ENCODE measurements around the gene CCDC201.

CCDC201 gene

DNA sequence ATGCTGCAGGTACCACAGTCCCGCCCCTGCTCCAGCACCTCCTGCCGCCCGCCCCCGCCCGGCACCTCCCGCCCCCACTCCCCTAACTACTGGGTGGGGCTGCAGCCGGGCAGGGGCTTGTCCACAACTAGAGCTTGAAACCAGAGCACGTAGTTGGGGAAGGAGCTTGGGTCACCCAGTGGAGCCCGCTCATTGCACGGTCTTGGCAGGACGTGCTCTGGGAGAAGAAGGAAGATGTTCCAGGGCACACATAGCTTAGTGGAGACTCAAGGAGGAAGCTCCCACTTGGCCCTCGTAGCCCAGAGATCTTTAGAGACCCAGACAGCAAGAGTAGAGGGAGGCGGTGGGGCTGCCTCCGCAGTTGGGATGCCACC is 16.1 kb upstream of the CCDC201 start:
- Mint-ChIP-seq H3K36me3 (ENCODE audit: low read depth) (no peaks in the 10 kb centered on the region), H3K27ac (no peak overlapping the region)

DNA sequence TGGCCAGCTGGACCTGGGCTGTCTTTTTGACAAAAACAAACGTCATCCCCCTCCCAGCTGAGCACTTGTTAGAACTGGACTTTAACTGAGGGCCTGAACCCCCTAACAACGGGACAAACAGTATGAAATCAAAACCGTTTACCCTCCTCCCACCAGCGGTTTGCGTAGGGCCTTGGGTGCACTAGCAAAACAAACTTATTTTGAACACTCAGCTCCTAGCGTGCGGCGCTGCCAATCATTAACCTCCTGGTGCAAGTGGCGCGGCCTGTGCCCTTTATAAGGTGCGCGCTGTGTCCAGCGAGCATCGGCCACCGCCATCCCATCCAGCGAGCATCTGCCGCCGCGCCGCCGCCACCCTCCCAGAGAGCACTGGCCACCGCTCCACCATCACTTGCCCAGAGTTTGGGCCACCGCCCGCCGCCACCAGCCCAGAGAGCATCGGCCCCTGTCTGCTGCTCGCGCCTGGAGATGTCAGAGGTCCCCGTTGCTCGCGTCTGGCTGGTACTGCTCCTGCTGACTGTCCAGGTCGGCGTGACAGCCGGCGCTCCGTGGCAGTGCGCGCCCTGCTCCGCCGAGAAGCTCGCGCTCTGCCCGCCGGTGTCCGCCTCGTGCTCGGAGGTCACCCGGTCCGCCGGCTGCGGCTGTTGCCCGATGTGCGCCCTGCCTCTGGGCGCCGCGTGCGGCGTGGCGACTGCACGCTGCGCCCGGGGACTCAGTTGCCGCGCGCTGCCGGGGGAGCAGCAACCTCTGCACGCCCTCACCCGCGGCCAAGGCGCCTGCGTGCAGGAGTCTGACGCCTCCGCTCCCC is 15.5 kb upstream of the CCDC201 start, which contains the start of gene IGFBP1:
Gene IGFBP1, plus strand, starts transcription at position 304 of the 808 bp plus-strand sequence. Its CDS starts 165 bp downstream, at position 469.
- H3K27me3 Mint-ChIP-seq: peaks cover 57% of the 10 kb centered on the region
- peak; percentile 17 for ATAC-seq
- no peaks in the 10 kb centered on the region for H3K36me3 Mint-ChIP-seq (ENCODE audit: low read depth)
- H3K27ac Mint-ChIP-seq: no peak within 1 kb of the TSS
- H3K4me1 Mint-ChIP-seq: no peaks in the 10 kb centered on the region
- no peaks in the 10 kb centered on the region for H3K9me3 Mint-ChIP-seq
- H3K4me3 Mint-ChIP-seq: no peak within 1 kb of the TSS
- no peak for DNase-seq

More for the DNA sequence above, 16.1 kb upstream of the CCDC201 start:
- DNase-seq (no peak), ATAC-seq (no peak)
- Mint-ChIP-seq H3K4me3 (no peak overlapping the region), H3K9me3 (no peaks in the 10 kb centered on the region), H3K4me1 (no peaks in the 10 kb centered on the region), H3K27me3 (peaks cover 61% of the 10 kb centered on the region)

DNA sequence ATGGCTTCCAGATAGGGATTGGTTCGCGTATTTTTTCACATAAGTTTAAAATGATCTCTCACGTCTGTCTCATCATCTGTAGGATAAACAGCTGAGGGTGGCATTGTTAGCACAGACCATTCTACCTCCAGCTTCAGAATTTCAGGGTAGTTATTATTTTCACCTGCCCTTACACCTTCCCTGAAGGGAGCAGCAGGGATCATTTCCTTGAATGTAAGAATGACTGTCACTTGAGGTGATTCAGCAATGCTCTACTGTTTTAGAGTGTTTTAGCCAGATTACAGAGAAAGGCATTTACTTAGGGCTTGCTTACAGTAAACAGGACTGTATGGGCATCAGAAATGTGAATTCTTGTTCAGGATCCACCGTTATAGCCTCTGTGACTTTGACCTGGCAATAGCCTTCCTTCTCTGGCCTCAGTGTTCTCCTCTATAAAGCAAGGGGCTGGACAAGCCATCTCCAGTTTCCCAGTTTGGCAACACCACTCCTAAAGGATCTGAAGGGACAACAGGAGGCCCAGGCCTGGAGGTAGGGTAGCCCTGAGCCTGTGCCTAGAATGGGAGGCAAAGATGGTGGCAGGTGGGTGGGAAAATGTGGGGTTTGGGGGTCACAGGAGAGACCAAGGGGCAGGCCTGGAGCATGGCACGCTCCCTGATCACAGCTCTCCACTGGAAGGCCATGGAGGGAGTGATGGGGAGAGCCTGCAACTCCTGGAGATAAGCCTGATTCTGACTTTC is 14.2 kb upstream of the CCDC201 start:
- H3K4me1 Mint-ChIP-seq: no peaks in the 10 kb centered on the region
- no peak for DNase-seq
- H3K9me3 Mint-ChIP-seq: no peaks in the 10 kb centered on the region
- H3K4me3 Mint-ChIP-seq: no peak overlapping the region
- ATAC-seq: no peak
- peaks cover 51% of the 10 kb centered on the region for H3K27me3 Mint-ChIP-seq
- no peak overlapping the region for H3K27ac Mint-ChIP-seq
- no peaks in the 10 kb centered on the region for H3K36me3 Mint-ChIP-seq (ENCODE audit: low read depth)

DNA sequence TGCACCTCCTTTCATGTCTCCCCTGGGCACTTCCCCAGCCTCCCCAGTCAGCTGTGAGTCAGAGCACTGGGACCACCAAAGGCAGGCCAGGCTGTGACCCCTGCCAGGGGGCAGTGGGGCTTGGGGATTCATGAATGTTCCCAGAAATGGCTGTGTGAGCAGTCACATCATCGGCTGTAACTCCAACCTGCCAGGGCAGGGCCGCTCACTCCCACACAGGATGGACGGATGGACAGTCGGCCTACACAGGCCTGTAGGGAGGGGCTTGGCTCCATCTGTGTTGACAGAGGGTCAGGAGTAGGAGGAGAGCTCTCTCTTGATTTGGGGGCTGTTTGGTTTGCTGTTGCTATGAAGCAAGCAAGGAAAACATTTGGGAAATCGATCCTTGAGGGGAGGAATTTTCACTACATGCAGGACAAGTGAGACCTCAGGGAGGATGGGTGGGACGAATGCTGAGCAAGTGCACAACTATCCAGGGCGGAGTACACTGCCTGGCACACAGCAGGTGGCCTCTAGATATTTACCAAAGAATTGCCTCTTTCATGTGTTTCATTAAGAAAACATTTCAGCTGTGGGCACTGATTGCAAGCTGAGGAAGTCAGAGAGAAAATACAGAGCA is 12.5 kb upstream of the CCDC201 start:
- H3K36me3 Mint-ChIP-seq (ENCODE audit: low read depth): no peaks in the 10 kb centered on the region
- ATAC-seq (no peak), DNase-seq (no peak)
- peaks cover 44% of the 10 kb centered on the region for H3K27me3 Mint-ChIP-seq
- no peaks in the 10 kb centered on the region for H3K9me3 Mint-ChIP-seq
- H3K27ac Mint-ChIP-seq: no peak overlapping the region
- no peak overlapping the region for H3K4me3 Mint-ChIP-seq
- H3K4me1 Mint-ChIP-seq: no peaks in the 10 kb centered on the region

DNA sequence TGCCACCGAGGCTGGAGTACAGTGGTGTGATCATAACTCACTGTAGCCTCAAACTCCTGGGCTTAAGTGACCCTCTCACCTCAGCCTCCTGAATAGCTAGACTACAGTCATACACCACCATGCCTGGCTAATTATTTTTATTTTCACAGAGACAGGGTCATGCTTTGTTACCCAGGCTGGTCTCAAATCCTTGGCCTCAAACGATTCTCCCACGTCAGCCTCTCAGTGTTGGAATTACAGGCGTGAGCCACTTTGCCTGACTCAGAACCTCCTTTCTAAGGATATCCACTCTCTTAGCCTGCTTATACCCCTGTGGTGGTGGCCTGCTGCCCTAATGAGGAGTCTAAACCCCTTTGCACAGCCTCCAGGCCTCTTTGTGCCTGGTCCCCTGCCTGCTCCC is 11.3 kb upstream of the CCDC201 start:
- peaks cover 36% of the 10 kb centered on the region for H3K27me3 Mint-ChIP-seq
- no peak overlapping the region for H3K27ac Mint-ChIP-seq
- H3K4me1 Mint-ChIP-seq: no peaks in the 10 kb centered on the region
- no peaks in the 10 kb centered on the region for H3K36me3 Mint-ChIP-seq (ENCODE audit: low read depth)
- no peak for DNase-seq
- no peaks in the 10 kb centered on the region for H3K9me3 Mint-ChIP-seq
- ATAC-seq: no peak
- no peak overlapping the region for H3K4me3 Mint-ChIP-seq

DNA sequence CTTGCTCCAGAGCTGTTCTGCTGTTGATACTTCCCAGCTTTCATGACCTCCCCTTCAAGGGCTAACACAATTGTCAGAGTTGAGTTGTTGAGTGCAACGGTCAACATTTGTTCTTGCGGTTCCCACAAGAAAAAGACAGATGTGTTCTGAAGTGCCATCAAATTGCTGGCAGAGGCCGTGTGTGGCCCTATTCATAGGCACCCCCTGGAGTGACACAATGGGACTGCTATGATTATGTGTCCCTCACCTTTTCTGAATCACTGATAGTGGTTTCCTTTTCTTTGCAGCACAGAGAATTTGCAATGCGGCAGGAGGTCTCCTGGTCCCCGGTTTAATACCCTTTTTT is 9.6 kb upstream of the CCDC201 start:
- no peak for ATAC-seq
- DNase-seq: no peak
- H3K4me3 Mint-ChIP-seq: no peak overlapping the region
- H3K27me3 Mint-ChIP-seq: peaks cover 24% of the 10 kb centered on the region
- no peaks in the 10 kb centered on the region for H3K9me3 Mint-ChIP-seq
- no peak overlapping the region for H3K27ac Mint-ChIP-seq
- no peaks in the 10 kb centered on the region for H3K4me1 Mint-ChIP-seq
- H3K36me3 Mint-ChIP-seq (ENCODE audit: low read depth): no peaks in the 10 kb centered on the region

DNA sequence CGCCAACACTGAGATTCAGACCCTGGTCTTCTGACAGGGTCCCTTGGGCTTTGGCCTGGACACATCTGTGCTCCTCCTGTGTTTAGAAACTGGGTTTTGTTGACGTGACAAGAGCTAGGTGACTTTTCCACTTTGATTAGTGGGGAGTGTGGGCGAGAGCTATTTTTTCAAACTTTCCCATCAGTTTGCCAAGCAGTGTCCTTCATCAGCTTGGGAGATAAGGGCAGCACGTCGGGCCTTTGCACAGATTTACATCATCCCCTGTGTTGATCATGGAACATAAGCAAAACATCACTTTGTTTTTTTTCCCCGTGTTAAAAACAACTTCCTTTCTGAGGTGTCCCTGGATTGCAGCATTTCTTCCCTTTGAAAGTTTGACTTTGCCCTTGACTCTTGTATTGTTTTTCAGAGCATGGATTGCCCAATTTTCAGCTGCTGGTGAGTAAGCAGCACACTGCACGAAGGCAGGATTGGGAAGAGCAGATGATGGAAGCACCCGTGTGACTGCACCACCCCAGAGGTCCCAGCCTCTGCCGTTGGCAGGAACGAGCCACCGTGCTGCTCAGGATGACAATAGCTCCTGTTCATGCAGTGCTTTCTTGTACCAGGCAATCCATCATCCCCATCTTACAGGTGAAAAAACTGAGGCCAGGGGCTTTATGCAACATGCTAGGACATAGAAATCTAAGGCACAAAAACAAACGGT is 9.0 kb upstream of the CCDC201 start:
- Mint-ChIP-seq H3K9me3 (no peaks in the 10 kb centered on the region), H3K27ac (no peak overlapping the region), H3K4me1 (no peaks in the 10 kb centered on the region), H3K4me3 (no peak overlapping the region), H3K27me3 (peaks cover 20% of the 10 kb centered on the region), H3K36me3 (ENCODE audit: low read depth) (no peaks in the 10 kb centered on the region)
- DNase-seq: no peak
- ATAC-seq: no peak

DNA sequence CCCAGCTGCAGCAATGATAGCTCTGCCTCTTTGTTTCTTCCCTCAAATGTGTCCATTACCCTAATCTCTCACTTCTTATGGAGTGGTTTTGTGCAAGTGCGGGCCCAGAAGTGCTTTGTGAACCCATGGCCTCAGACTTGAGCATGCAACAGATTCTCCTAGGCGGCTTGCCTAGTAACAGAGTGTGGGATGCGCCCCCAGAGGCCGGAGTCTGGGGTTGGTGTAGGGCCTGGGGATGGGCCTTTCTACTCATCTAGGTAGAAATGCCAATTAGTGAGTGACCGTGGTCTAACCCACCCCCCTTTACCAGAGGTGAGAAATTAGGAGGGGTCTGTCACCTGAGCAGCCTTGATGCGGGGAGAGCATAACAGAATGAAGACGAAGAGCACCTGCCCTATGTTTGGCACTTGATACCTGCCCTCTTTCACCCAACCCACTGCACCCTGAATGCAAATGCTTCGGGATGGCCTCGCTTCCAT is 8.4 kb upstream of the CCDC201 start:
- no peak for DNase-seq
- Mint-ChIP-seq H3K27ac (no peak overlapping the region), H3K4me3 (no peak overlapping the region), H3K9me3 (no peaks in the 10 kb centered on the region), H3K36me3 (ENCODE audit: low read depth) (no peaks in the 10 kb centered on the region), H3K27me3 (peaks cover 14% of the 10 kb centered on the region), H3K4me1 (no peaks in the 10 kb centered on the region)
- ATAC-seq: no peak

DNA sequence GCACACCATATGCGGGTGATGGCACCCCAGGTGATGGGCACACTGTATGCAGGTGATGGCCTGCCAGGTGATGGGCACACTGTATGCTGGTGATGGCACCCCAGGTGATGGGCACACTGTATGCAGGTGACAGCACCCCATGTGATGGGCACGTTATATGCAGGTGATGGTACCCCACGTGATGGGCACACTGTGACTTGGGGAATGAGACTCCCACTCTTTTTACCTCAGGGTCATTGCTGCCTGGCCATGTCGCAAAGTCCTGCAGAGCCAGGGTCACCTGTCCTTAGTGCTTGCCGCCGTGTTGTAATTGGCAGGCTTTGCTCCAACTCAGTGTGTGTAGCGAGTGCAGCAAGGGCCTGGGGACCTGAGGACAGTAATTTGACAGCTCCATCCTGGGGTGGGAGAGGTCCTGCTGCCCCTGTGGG is 7.6 kb upstream of the CCDC201 start:
- no peaks in the 10 kb centered on the region for H3K36me3 Mint-ChIP-seq (ENCODE audit: low read depth)
- H3K27me3 Mint-ChIP-seq: peaks cover 10% of the 10 kb centered on the region
- no peaks in the 10 kb centered on the region for H3K4me1 Mint-ChIP-seq
- H3K27ac Mint-ChIP-seq: no peak overlapping the region
- H3K9me3 Mint-ChIP-seq: no peaks in the 10 kb centered on the region
- no peak for DNase-seq
- ATAC-seq: no peak
- no peak overlapping the region for H3K4me3 Mint-ChIP-seq

DNA sequence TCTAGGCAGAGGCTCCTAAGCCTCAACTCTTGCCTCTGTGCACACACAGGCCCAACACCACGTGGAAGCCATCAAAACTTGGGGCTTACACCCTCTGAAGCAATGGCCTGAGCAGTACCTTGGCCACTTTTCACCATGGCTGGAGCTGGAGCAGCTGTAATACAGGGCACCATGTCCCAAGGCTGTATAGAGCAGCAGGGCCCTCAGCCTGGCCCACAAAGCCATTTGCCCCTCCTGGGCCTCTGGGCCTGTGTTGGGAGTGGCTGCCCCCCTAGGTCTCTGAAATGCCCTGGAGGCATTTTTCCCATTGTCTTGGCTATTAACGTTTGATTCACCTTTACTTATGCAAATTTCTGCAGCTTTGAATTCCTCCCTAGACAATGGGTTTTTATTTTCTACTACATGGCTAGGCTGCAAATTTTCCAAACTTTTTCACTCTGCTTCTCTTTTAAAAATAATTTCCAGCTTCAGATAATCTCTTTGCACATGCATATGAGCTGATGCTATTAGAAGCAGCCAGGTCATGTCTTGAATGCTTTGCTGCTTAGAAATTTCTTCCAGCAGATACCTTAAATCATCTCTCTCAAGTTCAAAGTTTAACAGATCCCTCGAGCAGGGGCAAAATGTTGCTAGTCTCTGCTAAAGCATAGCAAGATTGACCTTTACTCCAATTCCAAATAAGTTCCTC is 5.7 kb upstream of the CCDC201 start:
- no peaks in the 10 kb centered on the region for H3K36me3 Mint-ChIP-seq (ENCODE audit: low read depth)
- H3K9me3 Mint-ChIP-seq: no peaks in the 10 kb centered on the region
- H3K27ac Mint-ChIP-seq: no peak overlapping the region
- no peak for ATAC-seq
- H3K4me3 Mint-ChIP-seq: no peak overlapping the region
- DNase-seq: no peak
- no peaks in the 10 kb centered on the region for H3K27me3 Mint-ChIP-seq
- no peaks in the 10 kb centered on the region for H3K4me1 Mint-ChIP-seq

DNA sequence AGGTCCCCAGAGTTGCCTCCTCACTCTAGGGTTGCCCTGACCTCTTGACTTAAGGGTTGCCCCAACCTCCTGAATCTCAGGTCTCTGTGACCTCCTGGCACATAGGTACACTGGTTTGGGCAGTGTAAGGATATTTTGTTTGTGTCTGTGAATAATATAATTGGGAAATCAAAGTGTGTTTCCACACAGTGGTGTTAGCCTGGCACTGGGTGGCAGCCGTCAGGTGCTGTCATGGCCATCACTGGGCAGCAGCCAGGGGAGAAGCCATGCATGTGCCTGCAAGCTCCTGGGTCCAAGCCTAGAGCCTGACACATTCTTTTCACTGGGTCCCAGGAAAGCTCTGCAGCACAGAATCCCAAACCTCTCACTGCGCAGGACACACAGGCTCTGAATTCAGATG is 3.6 kb upstream of the CCDC201 start:
- H3K4me3 Mint-ChIP-seq: no peak overlapping the region
- H3K36me3 Mint-ChIP-seq (ENCODE audit: low read depth): no peaks in the 10 kb centered on the region
- no peaks in the 10 kb centered on the region for H3K27me3 Mint-ChIP-seq
- H3K27ac Mint-ChIP-seq: no peak overlapping the region
- no peaks in the 10 kb centered on the region for H3K9me3 Mint-ChIP-seq
- ATAC-seq (no peak), DNase-seq (no peak)
- no peaks in the 10 kb centered on the region for H3K4me1 Mint-ChIP-seq

DNA sequence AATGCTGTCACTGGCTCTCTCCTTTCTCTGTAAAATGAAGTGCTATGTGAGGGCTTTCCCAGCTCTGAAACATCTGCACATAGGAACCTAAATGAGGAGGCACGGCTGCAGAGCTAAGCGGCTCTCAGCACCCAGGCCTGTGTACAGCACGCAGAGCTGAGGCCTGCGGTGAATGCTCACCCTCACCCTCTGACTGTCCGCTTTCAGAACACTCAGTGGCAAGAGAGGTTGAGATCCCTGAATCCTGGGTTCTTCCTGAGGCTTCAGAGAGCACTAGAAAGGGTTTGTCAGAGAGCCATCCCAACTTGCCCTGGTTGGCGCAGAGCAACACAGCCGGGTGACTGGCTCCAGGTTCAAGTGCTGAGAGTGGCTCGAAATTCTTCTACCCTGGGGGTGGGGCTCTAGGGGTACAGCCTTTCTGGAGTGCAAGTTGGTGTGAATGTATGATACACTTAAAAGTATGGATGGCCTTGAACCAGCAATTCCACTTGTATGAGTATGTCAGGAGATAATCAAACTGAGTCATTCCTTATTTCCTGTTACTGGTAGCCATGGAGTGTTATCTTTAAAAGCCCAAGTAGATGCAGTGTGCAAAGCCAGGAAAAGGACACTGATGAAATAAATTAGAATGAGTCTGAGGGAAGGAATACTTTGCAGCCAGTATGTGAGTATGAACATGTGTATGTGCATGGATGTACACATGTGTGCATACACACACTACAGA is 1.7 kb upstream of the CCDC201 start:
- no peak overlapping the region for H3K27ac Mint-ChIP-seq
- no peaks in the 10 kb centered on the region for H3K4me1 Mint-ChIP-seq
- ATAC-seq: no peak
- H3K9me3 Mint-ChIP-seq: no peaks in the 10 kb centered on the region
- no peak overlapping the region for H3K4me3 Mint-ChIP-seq
- peaks cover 2% of the 10 kb centered on the region for H3K27me3 Mint-ChIP-seq
- DNase-seq: no peak
- H3K36me3 Mint-ChIP-seq (ENCODE audit: low read depth): no peaks in the 10 kb centered on the region

DNA sequence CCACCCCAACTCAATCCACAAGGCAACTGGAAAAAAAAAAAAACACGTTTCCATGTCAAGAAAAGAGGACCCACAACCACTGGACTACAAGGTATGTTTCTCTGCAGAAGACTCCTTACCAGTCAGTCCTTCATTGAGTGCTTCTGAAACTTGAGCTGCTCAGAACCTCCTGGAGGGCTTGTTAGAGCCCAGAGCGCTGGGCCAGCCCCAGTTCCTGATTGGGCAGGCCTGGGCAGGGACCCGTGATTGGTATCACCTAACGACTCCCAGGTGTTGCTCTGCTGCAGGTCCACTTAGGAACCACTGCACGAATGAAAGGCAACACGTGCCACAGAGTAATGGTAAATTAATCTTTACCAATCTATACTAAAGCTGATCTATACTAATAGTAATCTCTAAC is 473 bp upstream of the CCDC201 start:
- no peak overlapping the region for H3K4me3 Mint-ChIP-seq
- ATAC-seq (no peak), DNase-seq (no peak)
- H3K27ac Mint-ChIP-seq: no peak overlapping the region
- no peaks in the 10 kb centered on the region for H3K9me3 Mint-ChIP-seq
- H3K4me1 Mint-ChIP-seq: no peaks in the 10 kb centered on the region
- no peaks in the 10 kb centered on the region for H3K36me3 Mint-ChIP-seq (ENCODE audit: low read depth)
- H3K27me3 Mint-ChIP-seq: peaks cover 6% of the 10 kb centered on the region
